Astrocyte of the spinal cord (primary cell): ENCODE results near the gene PACSIN2.
"Not testable (repeated sequence)": the region's sequence is repeated elsewhere in the genome, so short reads cannot be mapped to it uniquely, and the experiment has no call there.

Source experiments
- DNase-seq: peaks from one replicate; pipeline ENCODE4 v3.0.0; 2011; ENCODE audit warnings: low read depth, low spot score
- H3K4me3 ChIP-seq: 2 replicates; pipeline ENCODE4 v1.5.1; 2011; ENCODE audit warnings: low read depth, mild to moderate bottlenecking, low read length, moderate library complexity
- CTCF ChIP-seq: IDR thresholded peaks from 2 replicates; pipeline ENCODE4 v1.5.1; 2012; ENCODE audit warnings: low read depth, mild to moderate bottlenecking, low read length, inconsistent platforms
- in situ Hi-C: cut with HindIII; loops from 2 replicates; pipeline ENCODE4 v1.10.0; 2017; ENCODE audit warnings: low sequenced_read_pairs

PACSIN2 gene

GRCh38 chr22:42978453-42979103, 36.4 kb downstream of the PACSIN2 start:
- in situ Hi-C loops, result no loop called here
- no peak for TF ChIP-seq CTCF
- no peak overlapping the region for H3K4me3 ChIP-seq
- DNase-seq, result no peak

- DNase-seq, result no peak
- in situ Hi-C loops, result no loop called here
- no peak for TF ChIP-seq CTCF
- H3K4me3 ChIP-seq, result no peak overlapping the region
These were observed 37.4 kb downstream of the PACSIN2 start for GRCh38 chr22:42977569-42977968.

- TF ChIP-seq CTCF, result no peak
- in situ Hi-C loops, result no loop called here
- H3K4me3 ChIP-seq, result no peak overlapping the region
- no peak for DNase-seq
These were observed 38.6 kb downstream of the PACSIN2 start for GRCh38 chr22:42976217-42976933.

- H3K4me3 ChIP-seq, result no peak overlapping the region
- DNase-seq, result no peak
- TF ChIP-seq CTCF, result no peak
- in situ Hi-C loops, result no loop called here
These were observed 40.7 kb downstream of the PACSIN2 start for GRCh38 chr22:42974223-42974622.

GRCh38 chr22:42973536-42973881, 41.4 kb downstream of the PACSIN2 start:
- no peak for DNase-seq
- TF ChIP-seq CTCF, result no peak
- H3K4me3 ChIP-seq, result no peak overlapping the region
- in situ Hi-C loops, result no loop called here

- in situ Hi-C loops, result no loop called here
These were observed 42.1 kb downstream of the PACSIN2 start for GRCh38 chr22:42972649-42973535.

GRCh38 chr22:42971473-42971860, 43.5 kb downstream of the PACSIN2 start:
- in situ Hi-C loops, DNase-seq, H3K4me3 ChIP-seq: not testable (repeated sequence)

More at GRCh38 chr22:42972649-42973535, 42.1 kb downstream of the PACSIN2 start:
- no peak for TF ChIP-seq CTCF
- no peak overlapping the region for H3K4me3 ChIP-seq
- DNase-seq, result no peak
